GM18520 (cell line): ENCODE measurements around the gene TMEM179B.
A peak's percentile ranks its signal among the peaks of the same experiment; 100 is the strongest.

ENCODE experiments used
- ATAC-seq: cut with Tn5 transposase; IDR thresholded peaks from one replicate; pipeline ENCODE4 v1.9.1; 2021; ENCODE audit not compliant: unreplicated experiment

Gene TMEM179B

DNA sequence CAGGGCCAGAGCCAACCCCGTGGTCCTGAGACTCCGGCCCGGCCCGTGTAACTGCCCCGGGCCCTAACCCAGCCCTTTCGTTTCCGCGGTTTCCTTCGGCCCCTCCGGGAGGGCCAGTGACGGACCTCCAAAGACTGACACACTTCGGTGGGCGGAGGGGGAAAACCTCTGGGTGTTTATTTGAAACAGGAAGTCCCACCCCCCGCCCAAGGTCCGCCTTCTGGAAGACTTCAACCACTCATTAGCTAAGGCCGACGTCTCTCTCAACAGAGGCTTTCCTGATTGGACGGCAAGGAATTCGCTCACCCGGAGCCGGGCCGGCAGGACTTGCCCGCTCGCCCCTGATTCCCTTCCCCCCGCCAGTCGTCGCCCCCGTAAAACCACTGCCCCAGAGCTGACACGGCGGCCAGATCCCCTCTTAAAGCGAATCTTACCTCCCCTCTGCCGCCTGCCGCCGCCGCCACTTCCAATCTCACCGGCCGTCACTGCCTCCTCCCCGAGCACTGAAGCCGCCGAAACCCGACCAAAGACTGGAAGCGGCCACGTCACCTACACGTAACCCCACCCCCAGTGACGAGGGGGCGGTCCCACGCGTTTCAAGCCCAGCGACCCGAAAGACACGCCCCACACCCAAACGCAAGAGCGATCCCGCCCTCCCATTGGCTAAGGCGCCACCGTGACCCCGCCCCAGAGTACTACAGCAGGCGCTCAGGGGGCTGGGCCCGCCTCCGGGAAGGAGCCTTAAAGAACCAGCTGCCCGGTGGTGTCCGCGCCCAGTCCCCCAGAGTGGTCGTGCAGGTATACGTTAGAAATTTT is 44.5 kb downstream of the TMEM179B start, which contains the start of gene STX5:
Gene STX5, minus strand, starts transcription at position 532 of the 816 bp plus-strand sequence. CDS start 808 bp downstream, outside the sequence.
- peak; percentile 69 for ATAC-seq

DNA sequence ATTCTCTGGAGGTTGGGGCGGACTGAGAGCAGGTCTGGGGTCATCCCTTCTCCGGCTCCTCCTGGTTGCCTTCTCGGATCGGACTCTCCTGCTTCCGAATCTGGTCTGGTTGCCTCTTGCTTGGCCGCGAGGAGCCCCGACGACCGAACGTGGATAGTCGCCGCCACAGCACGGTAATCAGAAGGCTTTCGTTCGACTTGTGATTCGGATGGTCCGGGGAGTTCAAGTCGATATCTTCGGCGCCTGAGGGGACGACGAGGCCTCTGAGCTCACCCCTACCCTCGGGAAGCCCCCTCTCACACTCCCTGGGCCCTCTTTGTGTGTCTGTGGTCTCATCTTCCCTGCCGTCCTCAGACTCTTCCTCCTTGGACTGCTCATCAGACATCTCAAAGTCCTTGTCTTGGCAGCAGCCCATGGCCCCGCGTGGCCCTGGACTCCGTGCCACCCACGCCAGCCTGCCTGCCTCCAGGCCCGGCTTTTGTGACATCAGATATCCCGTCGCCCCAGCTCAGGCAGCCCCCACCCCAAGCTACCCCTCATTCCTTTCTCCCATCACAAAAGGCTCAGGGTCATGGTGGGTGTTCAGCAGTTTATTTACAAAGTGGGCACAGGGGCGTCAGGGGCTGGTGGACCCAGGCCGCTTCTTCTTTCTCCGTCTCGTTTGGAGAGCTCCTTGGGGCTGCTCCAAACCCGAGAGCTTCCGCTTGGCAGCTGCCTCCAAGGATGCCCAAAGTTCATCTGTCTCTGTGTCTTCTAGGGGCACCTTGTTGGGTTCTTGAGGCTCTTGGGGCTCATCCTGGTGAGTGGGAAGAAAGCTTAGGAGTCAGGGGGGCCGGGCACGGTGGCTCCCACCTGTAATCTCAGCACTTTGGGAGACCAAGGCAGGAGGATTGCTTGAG is 45.4 kb downstream of the TMEM179B start, which contains the start of gene TEX54:
Gene TEX54, minus strand, starts transcription at position 506 of the 899 bp plus-strand sequence.
- ATAC-seq, result no peak

DNA sequence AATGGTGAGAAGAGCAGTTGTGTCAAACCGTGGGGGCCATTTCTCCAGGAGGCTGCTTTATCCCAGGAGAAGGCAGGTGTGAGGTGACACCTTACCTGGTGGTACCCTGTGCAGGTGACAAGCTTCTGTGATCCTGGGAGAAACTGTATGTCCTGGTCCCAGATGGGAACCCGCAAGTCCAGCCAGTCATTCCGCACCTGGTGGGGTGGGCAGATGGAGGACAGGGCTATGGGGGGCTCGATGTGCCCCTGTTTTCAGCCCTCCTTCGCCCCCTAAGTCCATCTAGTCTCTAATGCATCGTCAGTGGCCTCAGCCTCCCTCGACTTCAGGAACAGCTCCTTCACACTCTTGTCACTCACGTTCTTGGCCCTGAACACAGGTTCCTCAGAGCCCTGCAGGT is 48.1 kb downstream of the TMEM179B start:
- no peak for ATAC-seq

DNA sequence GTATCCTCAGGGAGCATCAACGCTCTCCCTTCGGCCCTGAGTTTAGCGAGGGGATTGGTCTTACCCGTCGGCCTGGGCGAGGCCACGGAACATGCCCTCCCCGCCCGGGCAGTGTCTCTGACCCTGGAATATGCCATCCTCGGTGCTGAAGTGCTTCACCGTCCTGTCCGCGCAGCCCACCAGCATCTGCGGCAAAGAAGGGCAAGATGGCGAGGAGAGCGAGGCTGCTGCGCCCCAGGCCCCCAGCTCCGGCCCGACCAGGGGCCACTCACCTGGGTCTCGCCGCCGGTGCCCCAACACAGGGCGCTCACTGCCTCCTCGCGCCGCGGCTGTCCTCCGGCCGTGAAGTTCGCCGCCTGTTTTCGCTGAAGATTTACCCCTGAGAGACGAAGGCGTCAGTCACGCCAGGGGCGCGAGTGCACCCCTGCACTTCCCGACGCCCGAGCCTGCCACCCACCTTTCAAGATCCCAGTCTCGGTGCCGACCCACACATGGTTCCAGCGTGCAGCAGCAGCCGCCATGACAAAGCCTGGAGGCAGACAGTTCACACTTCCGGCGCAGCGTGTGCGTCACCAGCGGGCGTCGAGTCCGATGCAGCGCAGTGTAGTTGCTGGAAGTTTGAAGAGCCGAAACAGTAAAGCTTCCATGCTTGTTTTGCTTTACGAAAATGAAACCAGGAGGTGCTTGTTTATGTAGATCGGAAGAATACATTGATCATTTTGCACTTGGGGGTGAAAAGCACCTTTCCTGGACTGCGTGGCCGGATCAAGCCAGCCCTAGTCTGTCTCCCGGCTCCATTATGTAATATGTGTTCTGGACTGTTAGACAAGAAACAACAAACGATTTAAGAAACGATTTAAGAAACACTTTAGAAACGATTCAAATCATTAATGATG is 52.1 kb downstream of the TMEM179B start, which contains the start of gene WDR74:
Gene WDR74, minus strand, starts transcription at position 541 of the 896 bp plus-strand sequence. Its CDS starts 20 bp downstream, at position 521.
- peak; percentile 40 for ATAC-seq
